Esophagus muscularis mucosa (tissue), 3 donors: ENCODE data around the gene C6orf141.

Source experiments
- CTCF ChIP-seq, 3 experiments: fragments of 200-600 bp in 2 of 3; fragments of 450-650 bp in 1 of 3; sonication (generic) in 2 of 3; IDR thresholded peaks; one replicate each; pipeline ENCODE4 v1.5.1; 2017 to 2019; ENCODE audit warnings: antibody characterized with exemption in 3 of 3, mild to moderate bottlenecking in 2 of 3, moderate library complexity in 1 of 3
- POLR2A ChIP-seq: fragments of 450-650 bp; IDR thresholded peaks from one replicate; pipeline ENCODE4 v1.6.1; 2017; ENCODE audit warnings: antibody characterized with exemption, moderate library complexity, mild to moderate bottlenecking, low read depth

DNA sequence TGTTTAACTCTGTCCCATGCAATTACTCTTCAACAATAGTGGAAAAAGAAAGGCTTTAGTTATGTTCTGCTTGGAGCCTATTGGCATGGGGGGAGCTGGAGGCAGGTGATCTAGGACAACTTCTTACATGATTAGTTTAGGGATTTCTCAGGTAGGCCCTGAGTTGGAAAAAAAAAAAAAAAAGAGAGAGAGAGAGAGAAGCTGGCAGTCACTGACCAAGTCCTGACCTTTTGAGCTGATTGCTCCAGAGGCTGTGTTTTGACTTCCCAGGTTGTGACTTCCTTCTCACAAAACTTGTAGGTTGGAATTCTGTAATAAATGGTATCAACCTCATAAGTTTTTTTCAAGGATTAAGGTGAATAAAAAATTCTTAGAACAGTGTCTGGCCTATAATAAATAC lies 7.8 kb downstream of the C6orf141 start:
- no peak for TF ChIP-seq POLR2A
- no peak for TF ChIP-seq CTCF (IDR thresholded peaks at IDR 0.05)
